GM18511 (cell line): Measurements from ENCODE around the gene CEBPG.

Experiments used
- ATAC-seq: cut with Tn5 transposase; IDR thresholded peaks from one replicate; pipeline ENCODE4 v1.9.1; 2021; ENCODE audit warnings: mild to moderate bottlenecking, moderate library complexity; ENCODE audit not compliant: unreplicated experiment

Gene CEBPG

DNA sequence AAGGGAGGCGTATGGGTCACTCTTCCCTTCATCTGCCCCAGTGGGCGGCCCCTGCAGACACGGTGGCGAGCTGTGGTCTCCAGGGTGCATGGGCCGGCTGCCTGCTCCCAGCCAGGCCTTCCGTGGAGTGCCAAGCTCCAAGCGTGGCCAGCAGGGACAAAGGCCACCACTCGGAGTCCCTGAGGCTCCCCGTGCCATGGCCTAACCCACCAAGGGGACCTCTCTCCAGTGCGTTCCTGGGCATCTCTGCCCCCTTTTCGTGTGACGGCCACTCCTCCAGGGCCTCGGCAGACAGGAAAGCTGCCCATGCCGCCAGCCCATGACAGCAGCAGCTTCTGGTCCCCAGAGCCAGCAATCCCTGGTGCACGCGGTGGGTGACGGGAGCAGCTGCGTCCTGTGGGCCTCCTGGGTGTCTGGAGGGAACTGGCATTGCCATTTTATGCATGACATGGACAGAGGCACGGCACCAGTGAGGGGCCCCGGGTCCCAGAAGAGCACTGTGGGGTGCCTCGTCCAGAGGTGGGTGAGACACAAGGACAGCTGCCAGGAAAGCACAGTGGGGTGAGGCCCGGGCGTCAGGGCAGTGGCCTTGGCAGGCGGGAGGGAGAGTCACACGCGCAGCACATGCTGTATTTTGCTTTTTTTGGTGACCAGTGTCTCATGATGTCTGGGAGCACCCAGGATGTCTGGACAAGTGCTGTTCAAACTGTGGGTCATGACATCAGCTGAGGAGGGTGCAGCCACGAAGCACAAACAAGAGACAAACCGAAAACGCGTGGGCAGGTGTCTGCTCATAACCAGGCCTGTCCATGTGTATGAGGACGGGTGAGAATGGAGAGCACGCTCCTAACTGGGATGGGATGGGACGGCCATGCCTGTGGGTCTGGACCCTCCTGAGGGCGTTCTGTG lies 32.3 kb downstream of the CEBPG start:
- no peak for ATAC-seq

DNA sequence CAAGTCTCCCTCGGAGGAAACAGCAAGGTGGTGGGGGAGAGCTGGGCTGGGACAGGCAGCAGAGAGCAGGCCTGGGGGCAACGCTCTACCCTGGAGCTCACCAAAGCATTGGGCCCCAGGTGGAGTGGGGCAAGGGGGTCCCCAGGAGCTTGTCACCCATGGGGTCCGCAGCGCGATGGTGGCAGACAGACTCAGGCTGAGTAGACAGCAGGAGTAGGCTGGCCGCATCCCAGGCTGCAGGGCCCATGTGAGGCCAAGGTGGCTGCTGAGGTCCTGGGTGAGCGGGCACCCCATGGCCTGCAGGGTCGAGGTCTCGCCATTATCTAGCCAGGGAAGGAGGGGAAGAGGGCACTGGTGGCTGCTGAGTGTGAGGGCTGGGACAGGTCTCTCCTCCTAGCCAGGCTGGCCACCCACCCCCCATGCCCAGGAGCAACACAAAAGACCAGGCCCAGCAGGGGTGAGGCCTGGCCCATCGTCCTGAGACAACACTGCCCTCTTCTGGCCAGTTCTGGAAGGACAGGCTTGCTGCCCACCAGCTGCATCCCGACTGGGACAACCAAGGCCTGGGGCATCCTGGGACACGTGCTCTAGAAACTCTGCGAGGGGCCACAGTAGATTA lies 33.1 kb downstream of the CEBPG start:
- ATAC-seq: peak; percentile 65

DNA sequence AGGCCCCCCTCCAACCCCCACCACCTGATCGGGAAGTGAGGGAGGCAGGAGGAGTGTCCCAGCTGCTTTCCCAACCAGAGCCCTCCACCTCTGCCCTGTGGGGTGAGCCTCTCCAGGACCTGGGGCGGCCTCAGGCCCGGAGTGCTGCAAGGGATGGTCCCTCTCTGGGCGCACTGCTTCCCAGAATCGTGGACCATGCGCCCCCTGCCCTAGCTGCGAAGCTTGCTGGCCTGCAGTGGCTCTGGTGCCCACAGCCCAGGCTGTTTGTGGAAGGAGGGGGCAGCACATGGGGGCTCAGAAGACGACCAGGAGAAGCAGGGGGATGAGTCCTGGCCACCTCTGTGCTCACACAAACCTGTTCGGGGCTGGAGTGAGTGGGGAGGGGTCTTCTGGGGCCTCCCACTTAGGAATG lies 33.6 kb downstream of the CEBPG start:
- peak; percentile 8 for ATAC-seq

DNA sequence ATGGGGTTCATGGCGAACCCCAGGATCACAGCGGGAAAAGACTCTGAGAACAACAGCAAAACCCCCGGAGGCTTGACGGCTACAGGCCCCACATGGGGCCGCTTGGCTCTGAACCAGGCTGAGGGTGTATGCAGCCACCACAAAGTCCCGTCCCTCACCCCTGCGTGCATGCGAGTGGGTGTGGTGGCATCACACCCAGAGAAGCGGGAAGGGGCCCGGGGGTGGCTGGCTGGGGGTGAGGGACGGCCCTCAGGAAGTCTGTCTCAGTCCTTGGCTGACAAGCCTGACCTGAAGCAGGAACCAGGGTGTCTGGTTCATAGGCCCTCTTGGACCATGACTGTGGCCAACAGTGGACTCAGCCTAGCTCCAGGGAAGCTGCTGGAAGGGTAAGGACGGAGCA lies 34.2 kb downstream of the CEBPG start:
- ATAC-seq: no peak

DNA sequence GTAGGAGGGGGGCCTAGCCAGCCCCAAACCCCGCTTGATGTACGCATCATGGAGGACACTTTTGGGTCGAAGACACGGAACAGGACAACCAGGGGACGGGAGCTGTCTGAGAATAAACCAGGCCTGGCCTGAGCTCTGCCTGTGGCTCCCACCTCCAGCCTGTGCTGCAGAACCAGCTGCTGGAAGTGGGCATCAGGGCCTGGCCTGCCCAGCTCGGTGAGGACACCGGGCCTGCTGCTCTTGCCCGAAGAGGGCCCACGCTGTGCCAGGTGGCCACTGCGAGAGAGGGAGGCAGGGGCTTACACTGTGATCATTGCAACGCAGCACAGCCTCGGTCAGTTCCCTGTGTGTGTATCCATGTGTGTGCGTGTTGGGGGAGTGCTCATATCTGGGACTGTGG lies 34.6 kb downstream of the CEBPG start:
- ATAC-seq: no peak

DNA sequence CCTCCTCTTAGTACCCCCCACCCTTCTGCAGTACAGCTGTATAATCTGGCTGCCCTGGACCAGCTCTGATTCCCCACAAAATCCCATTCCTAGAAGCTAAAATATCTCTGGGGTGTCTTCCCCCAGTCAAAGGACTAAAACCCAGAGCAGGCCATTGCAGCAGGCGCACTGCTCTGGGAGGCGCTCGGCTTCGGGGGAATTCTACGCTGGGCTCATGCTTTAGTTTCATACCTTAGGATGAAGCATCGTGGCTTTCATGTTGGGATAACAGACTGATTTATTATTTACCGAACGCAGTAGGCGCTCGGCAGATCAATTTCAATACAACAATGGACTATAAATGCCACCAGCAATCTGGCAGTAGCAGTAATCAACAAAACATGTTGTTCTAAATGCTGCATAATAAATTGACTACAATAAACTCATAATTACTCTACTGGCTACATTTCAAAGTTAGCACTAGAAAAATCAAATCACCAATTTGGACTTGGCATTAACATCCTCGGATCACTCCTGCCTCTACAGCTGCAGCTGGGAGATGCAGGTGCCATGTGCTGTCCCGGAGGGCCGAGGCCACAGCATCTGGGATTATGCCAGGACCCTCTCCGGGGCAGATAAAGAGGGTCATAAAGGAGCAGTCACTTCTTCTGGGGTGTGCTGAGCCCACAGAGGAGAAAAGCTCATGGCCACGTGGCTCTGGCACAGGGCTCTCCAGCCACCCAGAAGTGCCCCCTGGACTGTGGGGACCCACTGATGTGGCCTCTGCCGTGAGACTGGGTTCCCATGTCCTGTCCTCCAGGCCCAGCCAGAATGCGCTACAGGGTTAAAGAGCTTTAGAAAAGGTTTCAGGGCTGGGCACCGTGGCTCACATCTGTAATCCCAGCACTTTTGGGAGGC lies 35.3 kb downstream of the CEBPG start:
- ATAC-seq: no peak

DNA sequence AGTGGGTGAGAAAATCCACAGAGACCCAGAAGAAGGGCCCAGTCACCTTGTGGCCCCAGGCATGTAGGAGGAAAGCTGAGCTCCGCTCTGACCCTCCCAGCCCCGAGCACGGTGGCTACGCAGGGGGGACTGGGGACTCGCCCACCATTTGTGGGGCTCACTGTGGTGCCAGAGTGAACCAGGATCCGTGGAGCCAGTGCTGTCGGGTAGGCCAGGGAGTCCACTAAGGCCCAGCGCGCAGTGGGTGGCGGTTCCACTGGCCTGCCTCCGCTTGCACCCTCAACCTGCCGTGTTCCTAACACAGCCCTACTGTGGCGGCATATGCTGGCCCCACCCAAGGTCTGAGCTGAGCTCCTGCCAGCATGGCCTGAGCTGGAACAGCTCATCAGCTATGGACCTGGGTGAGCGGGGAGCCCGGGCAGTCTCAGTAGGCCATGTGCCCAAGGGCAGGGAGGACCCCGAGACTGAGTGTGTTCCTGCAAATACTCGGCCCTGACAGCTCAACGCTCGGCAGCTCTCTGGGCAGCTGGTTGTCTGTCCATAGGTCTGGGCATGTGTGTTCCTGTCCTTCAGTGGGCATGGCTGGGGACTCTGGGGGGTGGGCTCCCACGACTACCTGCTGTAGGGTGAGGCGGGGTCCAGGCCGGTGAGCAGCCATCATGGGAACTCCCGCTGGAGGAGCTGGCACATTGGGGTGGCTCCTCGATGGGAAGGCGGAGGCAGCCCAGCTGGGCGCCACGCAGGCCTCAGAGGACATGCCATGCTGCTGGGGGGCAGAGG lies 36.6 kb downstream of the CEBPG start:
- ATAC-seq: no peak

DNA sequence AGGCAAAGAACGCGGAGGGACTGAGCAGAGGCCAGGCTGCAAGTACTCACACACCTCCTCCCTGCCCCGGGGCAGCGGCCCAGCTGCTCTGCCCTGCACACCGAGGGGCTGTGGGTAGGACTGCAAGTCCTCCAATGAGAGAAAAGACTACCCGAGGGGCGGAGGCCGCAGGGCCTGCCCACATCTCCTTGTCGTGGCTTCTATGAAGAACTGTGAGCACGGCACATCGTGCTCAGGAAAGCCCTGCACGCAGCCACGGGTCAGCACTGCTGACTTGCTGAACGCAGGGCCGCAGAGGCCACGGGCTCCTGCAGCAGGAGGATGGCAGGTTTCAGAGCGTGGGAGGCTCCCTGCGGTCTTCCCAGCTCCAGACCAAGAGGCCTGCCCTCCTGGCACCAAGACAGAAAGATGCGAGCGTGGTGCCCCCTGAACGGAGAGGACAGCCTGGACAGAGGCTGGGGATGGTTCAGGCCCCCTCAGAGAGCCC lies 37.4 kb downstream of the CEBPG start:
- no peak for ATAC-seq

DNA sequence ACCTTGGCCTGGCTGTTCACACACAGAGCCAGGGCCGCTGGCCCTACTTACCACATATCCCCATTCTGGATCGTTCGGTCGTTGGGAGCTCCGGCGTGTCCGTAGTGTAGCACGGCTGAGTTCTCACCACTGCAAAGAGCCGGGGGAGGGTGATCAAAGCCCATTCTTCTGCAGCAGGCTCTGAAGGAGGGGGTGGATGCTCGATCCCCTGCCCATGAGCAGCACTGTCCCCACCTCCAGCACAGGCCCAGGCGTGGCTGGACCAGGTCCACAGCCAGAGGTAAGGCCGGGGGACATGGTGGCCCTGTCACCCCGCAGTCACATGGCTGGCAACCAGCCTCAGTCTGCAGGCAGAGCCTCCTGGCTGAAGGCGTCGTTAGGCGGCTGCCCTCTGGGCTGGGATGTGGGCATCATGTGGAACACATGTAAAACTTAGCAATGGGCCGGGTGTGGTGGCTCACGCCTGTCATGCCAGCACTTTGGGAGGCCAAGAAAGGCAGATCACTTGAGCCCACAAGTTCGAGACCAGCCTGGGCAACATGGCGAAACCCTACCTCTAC lies 38.2 kb downstream of the CEBPG start:
- ATAC-seq: no peak

DNA sequence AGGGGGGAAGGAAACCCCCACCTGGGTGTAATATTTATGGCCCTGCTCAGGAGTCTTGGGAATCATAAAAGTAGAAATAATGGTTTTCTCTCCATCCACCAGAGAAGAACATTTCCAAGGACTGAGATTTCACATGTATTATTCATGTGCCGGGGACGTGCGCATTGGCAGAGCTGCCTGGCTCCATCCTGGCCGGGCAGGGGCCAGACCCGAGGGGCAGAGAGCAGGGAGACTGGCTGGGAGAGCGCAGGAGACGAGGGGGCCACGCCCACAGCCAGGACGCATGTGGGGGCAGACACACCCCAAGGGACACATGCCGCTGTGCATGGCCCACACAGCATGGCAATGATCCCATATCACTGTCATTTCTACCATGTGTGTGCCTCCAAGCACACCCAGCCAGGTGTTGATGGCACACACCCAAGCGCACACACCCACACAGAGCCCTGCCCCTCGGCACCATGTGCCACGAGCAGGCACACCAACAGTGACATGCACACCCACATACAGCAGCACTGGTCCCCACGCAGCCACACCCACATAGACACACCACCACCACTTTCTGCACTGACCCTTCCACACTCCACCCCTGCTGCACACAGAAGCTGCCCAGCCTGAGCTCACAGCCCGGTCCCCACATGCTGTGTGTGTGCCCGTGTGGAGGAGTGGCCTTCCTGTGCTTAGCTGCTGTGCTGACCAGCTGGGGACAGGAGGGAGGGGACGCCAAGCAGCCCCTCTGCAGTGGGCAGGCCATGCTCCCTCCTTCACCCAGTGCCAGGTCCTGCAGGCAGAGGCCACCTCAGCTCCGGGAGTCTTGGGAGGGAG lies 39.3 kb downstream of the CEBPG start:
- ATAC-seq: no peak

DNA sequence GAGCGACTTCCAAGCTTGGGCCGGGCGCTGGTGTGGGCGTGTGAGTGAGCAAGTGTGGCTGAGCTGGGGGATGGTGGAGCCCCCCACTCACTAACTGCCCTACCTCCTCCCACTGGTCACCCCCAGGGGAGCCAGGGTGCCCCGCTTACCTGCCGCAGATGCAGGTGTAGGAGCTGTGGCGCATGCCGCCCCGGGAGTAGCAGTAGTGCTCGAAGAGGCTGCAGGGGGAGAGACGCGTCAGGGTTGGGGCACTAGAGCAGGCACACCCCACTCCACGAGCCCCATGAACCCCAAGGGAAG lies 39.9 kb downstream of the CEBPG start:
- no peak for ATAC-seq

DNA sequence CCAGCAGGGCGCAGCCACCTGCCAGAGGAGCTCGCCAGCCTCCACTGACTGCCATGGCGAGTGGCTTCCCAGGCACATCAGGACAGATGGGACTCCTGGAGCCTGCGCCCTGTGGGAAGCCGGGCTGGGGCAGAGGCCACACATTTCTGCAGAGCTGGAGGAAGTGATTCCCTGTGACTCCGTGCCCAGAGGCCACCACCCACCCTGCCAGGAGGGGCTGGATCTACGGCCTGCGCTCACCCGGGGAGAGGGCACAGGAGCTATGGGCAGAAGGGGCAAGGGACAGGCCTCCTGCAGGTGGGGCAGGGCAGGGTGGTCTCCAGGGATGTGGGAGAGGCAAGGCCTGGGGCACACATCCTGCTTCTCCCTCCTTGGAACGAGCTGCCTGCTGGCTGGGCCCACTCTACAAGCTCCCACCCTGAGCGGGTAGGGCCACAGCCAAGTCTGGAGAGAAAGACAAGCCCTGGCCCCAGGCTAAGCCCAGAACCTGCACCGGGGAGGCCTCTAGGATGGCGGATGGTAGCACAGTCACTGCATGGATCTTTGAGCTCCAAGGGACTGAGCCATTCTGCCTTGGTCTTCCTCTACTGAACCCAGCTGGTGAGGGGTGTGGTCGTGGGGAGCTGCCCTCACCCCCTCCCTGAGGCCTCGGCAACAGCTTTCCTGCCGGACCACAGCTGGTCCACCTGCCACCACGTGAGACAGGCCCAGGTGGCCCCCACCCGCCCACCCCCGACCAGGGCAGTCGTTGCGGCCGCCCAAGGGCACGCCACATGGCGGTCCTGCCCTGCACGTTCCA lies 40.6 kb downstream of the CEBPG start:
- ATAC-seq: no peak

DNA sequence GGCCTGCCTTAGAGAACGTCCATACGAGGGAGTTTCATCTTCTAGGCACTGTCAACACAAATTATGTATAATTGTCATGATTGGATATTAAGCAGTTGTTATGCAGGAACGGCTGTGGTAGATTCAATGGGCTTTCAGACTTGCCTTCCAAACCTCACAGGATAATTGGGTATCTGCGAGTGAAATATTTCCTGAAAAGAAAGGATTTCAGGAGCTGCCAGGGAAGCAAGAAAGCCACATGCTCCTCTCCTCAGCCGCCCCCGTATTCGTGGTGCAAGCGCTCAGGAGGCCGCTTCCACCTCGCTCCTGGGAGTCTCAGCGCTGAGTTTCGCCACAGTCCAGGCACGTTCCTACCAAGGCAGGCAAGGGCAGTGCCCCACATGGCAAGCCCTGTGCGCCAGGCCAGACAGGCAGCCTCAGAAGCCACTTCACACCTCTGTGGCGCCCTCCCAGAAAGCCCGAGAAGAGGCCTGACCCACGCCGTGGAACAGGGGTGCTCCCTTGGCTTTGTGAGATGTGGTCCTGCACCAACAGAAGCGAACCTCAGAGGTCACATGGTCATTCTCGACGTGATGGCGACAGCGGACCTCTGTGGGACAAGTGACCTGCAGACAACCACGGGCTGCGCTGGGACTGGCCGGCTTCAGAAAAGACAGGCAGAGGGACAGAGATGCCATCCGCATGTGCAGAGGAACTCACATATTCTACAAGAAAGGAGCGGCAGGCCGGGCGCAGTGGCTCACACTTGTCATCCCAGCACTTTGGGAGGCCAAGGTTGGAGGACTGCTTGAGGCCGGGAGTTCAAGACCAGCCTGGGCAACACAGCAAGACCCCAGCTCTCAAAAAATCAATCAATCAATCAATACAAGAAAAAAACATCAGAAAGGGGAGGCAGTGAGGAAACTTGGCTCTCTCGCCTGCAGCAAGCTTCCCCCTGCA lies 41.4 kb downstream of the CEBPG start:
- no peak for ATAC-seq

DNA sequence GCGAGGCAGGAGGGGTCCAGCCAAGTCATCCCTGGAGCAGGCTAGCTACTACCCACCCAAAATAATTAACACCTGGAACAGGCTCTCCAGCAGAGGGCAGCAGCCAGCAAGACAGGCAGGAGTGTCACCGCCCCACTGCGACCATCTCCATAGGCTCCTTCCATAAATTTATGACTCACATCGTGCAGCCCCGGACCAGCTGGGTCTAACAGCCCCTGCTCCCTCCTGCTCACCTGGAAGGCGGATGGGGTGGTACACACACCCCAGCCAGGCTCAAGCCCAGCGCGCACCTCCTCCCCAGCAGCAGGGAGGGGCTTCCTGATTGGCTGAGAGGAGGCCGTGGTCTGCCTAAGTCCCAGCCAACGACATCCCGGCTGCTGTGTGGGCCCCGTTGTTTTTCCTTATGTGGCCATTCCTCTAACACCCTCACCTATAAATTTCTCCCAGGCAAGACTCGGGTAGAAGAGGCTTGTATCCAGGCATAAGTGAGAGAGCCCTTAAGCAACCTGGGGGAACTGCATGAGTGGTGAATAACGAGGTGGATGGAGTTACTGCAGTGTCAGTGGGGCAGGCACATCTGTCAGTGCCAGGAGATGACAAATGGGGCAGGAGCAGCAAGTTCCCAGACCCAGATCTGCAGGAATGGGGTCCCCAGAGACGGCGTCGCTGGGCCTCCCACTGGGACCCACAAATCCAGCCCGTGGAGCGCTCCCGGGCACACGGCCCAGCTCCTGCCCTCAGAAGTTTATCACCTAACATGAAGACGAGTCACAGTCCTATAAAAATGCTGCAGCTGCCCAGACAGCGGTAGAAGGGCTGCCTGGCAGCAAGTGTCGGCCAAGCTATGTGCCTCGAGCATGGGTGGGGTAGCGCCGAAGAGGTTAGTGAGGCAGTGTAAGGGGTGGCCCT lies 43.1 kb downstream of the CEBPG start:
- ATAC-seq: no peak

DNA sequence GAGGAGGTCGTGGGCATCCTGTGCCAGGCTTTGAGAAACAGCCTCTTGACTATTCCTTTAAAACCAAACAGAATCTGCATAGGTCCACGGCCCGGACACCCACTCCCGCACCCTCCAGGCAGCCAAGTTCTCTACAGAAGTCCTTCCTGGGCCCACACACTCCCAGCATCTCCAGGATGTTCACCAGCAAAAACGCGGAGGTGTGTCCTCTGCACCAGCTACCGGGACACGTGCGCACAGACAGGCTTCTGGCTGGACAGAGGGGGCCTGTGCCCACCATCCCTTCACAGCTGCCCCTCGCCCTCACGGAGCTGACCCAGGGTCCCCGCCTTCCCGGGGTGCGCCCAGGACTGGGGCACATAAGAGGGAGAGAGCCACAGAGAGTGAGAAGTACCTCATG lies 44.2 kb downstream of the CEBPG start:
- ATAC-seq: no peak

DNA sequence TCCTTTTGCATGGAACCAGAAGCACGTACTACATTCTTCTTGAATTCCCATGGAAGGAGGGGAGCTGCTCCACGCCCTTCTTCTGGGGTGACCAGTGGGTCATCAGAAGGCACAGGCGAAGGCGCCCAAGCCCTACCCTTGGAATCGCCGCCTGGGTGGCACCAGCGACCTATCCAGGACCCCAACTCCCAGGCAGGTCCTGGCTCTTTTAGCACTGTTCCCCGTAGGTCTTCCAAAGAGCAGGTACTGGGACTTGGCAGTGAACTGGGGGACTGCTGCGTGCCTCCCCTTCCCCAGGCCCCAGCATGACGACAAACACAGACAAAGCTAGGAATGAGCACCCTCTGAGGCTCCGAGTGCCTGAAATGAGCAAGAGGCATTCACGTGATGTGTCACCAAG lies 45.0 kb downstream of the CEBPG start:
- no peak for ATAC-seq
